ENCODE data around the gene NMRK2.

DNA sequence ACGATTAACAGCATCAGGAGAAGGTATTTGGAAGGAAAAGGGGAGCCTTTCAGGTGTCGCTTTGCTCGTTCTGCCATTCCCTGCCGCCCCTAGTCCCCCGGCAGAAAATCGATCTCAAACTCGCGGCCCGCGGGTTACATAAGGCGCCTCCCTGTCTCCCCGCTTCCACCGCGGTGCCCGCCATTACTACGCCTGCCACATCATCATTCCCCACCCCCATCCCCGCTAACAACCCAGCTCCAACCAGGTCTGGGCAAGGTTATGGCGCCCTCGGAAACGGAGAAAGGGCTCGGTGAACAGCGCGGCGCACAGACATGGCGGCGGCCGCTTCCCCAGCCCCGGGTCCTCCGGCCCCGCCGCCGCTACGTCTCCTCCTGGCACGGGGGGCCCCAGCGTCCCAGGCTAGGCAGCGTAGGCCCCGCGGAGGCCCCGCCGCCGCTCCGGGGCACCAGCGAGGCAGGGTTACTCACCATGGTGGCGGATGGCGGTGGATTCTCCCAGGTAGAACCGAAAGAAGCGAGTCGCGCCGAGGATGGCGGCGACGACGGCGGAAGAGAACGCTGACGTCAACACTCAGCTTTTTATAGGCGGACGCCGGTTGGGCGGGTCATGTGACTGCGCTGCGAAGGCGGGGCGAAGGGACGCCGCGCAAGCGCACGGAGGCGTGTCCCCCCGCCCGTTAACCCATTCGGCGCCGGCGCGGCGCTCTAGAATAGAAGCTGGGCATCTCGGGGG, 52.2 kb downstream of the NMRK2 start, which contains the start of gene EEF2:
- TF ChIP-seq YY1 (IDR thresholded peaks at IDR 0.05; ENCODE audit: low read depth) (peak; percentile 92), IRF3 (IDR thresholded peaks at IDR 0.05; ENCODE audit: low read depth, low read length) (no peak), EP300 (IDR thresholded peaks at IDR 0.05; ENCODE audit: borderline replicate concordance in 1 of 2, low read depth in 1 of 2, low read length in 1 of 2) (peak in 1 of 2 experiments; percentile 32; a peak in 1 of 4 replicates), RCOR1 (IDR thresholded peaks at IDR 0.05; ENCODE audit: low read length) (peak; percentile 23; the same call in 1 of the 2 replicates), JUND (IDR thresholded peaks at IDR 0.05) (no peak), GABPA (IDR thresholded peaks at IDR 0.05; ENCODE audit: low read depth) (peak; percentile 46), CHD2 (IDR thresholded peaks at IDR 0.05; ENCODE audit: low read length, partially characterized antibody) (peak; percentile 58), REST (IDR thresholded peaks at IDR 0.05; ENCODE audit: low read depth, low read length) (peak; percentile 83), RAD21 (IDR thresholded peaks at IDR 0.05; ENCODE audit: low read length) (no peak), EZH2phosphoT487 (IDR thresholded peaks at IDR 0.05; ENCODE audit: borderline replicate concordance, low read depth) (no peak)
- TF ChIP-seq, protein P1, sequence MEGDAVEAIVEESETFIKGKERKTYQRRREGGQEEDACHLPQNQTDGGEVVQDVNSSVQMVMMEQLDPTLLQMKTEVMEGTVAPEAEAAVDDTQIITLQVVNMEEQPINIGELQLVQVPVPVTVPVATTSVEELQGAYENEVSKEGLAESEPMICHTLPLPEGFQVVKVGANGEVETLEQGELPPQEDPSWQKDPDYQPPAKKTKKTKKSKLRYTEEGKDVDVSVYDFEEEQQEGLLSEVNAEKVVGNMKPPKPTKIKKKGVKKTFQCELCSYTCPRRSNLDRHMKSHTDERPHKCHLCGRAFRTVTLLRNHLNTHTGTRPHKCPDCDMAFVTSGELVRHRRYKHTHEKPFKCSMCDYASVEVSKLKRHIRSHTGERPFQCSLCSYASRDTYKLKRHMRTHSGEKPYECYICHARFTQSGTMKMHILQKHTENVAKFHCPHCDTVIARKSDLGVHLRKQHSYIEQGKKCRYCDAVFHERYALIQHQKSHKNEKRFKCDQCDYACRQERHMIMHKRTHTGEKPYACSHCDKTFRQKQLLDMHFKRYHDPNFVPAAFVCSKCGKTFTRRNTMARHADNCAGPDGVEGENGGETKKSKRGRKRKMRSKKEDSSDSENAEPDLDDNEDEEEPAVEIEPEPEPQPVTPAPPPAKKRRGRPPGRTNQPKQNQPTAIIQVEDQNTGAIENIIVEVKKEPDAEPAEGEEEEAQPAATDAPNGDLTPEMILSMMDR (IDR thresholded peaks at IDR 0.05), result no peak
- TF ChIP-seq, protein P2, sequence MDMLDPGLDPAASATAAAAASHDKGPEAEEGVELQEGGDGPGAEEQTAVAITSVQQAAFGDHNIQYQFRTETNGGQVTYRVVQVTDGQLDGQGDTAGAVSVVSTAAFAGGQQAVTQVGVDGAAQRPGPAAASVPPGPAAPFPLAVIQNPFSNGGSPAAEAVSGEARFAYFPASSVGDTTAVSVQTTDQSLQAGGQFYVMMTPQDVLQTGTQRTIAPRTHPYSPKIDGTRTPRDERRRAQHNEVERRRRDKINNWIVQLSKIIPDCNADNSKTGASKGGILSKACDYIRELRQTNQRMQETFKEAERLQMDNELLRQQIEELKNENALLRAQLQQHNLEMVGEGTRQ (IDR thresholded peaks at IDR 0.05; ENCODE audit: borderline replicate concordance, low read depth, low read length), result peak; percentile 85

All from SK-N-SH (cell line).